ENCODE data around the gene ALK. TPM values are rescaled to one million over a fixed set of nuclear protein-coding genes. Genes with fewer than 3 reads are reported as not detected.

ALK gene
- polyA plus RNA-seq, 3 donors: 0.02 to 1.0 (median 0.13) TPM

GRCh38 chr2:29332540-29332939 is 588.8 kb downstream of the ALK start:
- no peak overlapping the region for H3K27ac ChIP-seq (ENCODE audit: low read depth, low read length)
- WGBS, 3 donors: 92 to 99% (median 96%) methylated on average over 2 of the region's 2 CpGs

- 73 to 81% (median 74%) methylated on average over 3 of the region's 3 CpGs for WGBS, 3 donors
- H3K27ac ChIP-seq (ENCODE audit: low read depth, low read length): no peak overlapping the region
These were observed 591.5 kb downstream of the ALK start for GRCh38 chr2:29329899-29330298.

GRCh38 chr2:29326926-29327325 is 594.5 kb downstream of the ALK start:
- 67 to 90% (median 76%) methylated on average over 8 of the region's 8 CpGs for WGBS, 3 donors
- H3K27ac ChIP-seq (ENCODE audit: low read depth, low read length): no peak overlapping the region

- WGBS, 3 donors: 51 to 84% (median 64%) methylated on average over 3 of the region's 3 CpGs
- H3K27ac ChIP-seq (ENCODE audit: low read depth, low read length): no peak overlapping the region
These were observed 595.8 kb downstream of the ALK start for GRCh38 chr2:29325544-29325943.

GRCh38 chr2:29323961-29324360 is 597.4 kb downstream of the ALK start:
- no peak overlapping the region for H3K27ac ChIP-seq (ENCODE audit: low read depth, low read length)
- WGBS, 3 donors: 43 to 52% (median 44%) methylated on average over 3 of the region's 3 CpGs

GRCh38 chr2:29323301-29323700 is 598.1 kb downstream of the ALK start:
- no peak overlapping the region for H3K27ac ChIP-seq (ENCODE audit: low read depth, low read length)
- 52 to 75% (median 62%) methylated on average over 2 of the region's 2 CpGs for WGBS, 3 donors

- WGBS, 3 donors: 25 to 66% (median 34%) methylated on average over 2 of the region's 2 CpGs
- H3K27ac ChIP-seq (ENCODE audit: low read depth, low read length): no peak overlapping the region
These were observed 599.4 kb downstream of the ALK start for GRCh38 chr2:29322011-29322410.

GRCh38 chr2:29317801-29318485 is 603.4 kb downstream of the ALK start:
- 55 to 88% (median 64%) methylated on average over 8 of the region's 8 CpGs for WGBS, 3 donors
- no peak overlapping the region for H3K27ac ChIP-seq (ENCODE audit: low read depth, low read length)

GRCh38 chr2:29317077-29317517 is 604.3 kb downstream of the ALK start:
- WGBS, 3 donors: 10 to 42% (median 20%) methylated on average over 3 of the region's 3 CpGs

GRCh38 chr2:29314816-29315571 is 606.4 kb downstream of the ALK start:
- no peak overlapping the region for H3K27ac ChIP-seq (ENCODE audit: low read depth, low read length)
- WGBS, 3 donors: 36 to 70% (median 37%) methylated on average over 18 of the region's 18 CpGs

More at GRCh38 chr2:29317077-29317517, 604.3 kb downstream of the ALK start:
- H3K27ac ChIP-seq (ENCODE audit: low read depth, low read length): no peak overlapping the region

GRCh38 chr2:29311458-29311857 is 609.9 kb downstream of the ALK start:
- 53 to 68% (median 63%) methylated on average over 5 of the region's 5 CpGs for WGBS, 3 donors
- no peak overlapping the region for H3K27ac ChIP-seq (ENCODE audit: low read depth, low read length)

- WGBS, 3 donors: 82 to 93% (median 85%) methylated on average over 10 of the region's 10 CpGs
- H3K27ac ChIP-seq (ENCODE audit: low read depth, low read length): no peak overlapping the region
These were observed 610.6 kb downstream of the ALK start for GRCh38 chr2:29310650-29311348.

- 42 to 65% (median 58%) methylated on average over 9 of the region's 9 CpGs for WGBS, 3 donors
- no peak overlapping the region for H3K27ac ChIP-seq (ENCODE audit: low read depth, low read length)
These were observed 612.0 kb downstream of the ALK start for GRCh38 chr2:29309090-29310029.

- H3K27ac ChIP-seq (ENCODE audit: low read depth, low read length): no peak overlapping the region
- 70 to 92% (median 74%) methylated on average over 9 of the region's 9 CpGs for WGBS, 3 donors
These were observed 613.0 kb downstream of the ALK start for GRCh38 chr2:29308366-29308765.

- 32 to 36% (median 33%) methylated on average over 2 of the region's 2 CpGs for WGBS, 3 donors
- H3K27ac ChIP-seq (ENCODE audit: low read depth, low read length): no peak overlapping the region
These were observed 613.9 kb downstream of the ALK start for GRCh38 chr2:29307519-29307918.

- H3K27ac ChIP-seq (ENCODE audit: low read depth, low read length): no peak overlapping the region
- WGBS, 3 donors: 73 to 79% (median 73%) methylated on average over 6 of the region's 6 CpGs
These were observed 615.6 kb downstream of the ALK start for GRCh38 chr2:29305762-29306161.

GRCh38 chr2:29304399-29305060 is 616.9 kb downstream of the ALK start:
- no peak overlapping the region for H3K27ac ChIP-seq (ENCODE audit: low read depth, low read length)
- WGBS, 3 donors: 65 to 79% (median 70%) methylated on average over 4 of the region's 4 CpGs

GRCh38 chr2:29296585-29296984 is 624.8 kb downstream of the ALK start:
- 78 to 92% (median 80%) methylated on average over 10 of the region's 10 CpGs for WGBS, 3 donors
- H3K27ac ChIP-seq (ENCODE audit: low read depth, low read length): no peak overlapping the region

Measured in adipose tissue (tissue), 3 donors.